LNCaP clone FGC (cell line): ENCODE data around the gene HSF4.

Experiments
- DNase-seq: peaks from one replicate; pipeline ENCODE4 v3.0.0-alpha.2; 2011; ENCODE audit warnings: low read depth
- H3K4me3 ChIP-seq: 2 replicates; pipeline ENCODE4 v1.5.1; 2011; ENCODE audit warnings: mild to moderate bottlenecking, low read depth, low read length, control low read depth
- TF ChIP-seq, protein P1 (sequence below): IDR thresholded peaks from 2 replicates; pipeline ENCODE4 v1.5.1; 2012; ENCODE audit warnings: mild to moderate bottlenecking; ENCODE audit not compliant: control insufficient read depth, insufficient read depth; ENCODE audit errors: extremely low read depth

Gene HSF4

DNA sequence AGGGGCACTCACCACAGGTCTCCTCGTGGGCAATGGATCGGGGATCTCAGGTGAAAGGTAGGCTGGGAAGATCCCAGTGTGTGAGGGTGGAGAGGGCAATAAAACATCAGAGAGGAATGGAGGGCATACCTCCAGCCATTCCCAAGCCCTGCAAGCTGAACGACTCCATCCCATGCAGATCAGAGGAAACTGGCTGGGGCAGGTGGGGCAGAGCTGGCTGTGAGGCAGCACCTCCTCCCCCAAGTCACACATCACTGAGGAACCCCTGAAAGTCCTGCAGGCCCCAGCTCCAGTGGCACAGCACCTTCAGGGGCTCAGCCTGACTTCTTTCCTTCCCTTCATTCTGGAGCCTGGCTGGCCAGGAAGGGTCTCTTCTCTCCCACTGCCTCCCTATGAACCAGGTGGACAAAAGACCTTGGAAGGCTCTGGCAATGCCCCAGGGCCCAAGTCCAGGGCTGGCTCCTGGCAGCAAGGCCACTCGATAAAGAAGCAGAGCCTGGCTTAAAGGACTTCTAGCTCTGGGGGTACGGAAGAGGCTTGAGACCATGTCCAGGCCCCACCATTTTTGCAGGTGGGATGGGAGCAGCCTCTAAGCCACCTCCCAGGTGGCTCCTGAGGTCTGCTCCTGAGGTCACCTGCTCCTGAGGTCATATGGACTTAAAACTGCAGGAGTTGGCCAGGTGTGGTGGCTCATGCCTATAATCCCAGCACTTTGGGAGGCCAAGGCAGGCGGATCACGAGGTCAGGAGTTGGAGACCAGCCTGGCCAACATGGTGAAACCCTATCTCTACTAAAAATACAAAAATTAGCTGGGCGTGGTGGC lies 48.9 kb downstream of the HSF4 start:
- TF ChIP-seq, protein P1, sequence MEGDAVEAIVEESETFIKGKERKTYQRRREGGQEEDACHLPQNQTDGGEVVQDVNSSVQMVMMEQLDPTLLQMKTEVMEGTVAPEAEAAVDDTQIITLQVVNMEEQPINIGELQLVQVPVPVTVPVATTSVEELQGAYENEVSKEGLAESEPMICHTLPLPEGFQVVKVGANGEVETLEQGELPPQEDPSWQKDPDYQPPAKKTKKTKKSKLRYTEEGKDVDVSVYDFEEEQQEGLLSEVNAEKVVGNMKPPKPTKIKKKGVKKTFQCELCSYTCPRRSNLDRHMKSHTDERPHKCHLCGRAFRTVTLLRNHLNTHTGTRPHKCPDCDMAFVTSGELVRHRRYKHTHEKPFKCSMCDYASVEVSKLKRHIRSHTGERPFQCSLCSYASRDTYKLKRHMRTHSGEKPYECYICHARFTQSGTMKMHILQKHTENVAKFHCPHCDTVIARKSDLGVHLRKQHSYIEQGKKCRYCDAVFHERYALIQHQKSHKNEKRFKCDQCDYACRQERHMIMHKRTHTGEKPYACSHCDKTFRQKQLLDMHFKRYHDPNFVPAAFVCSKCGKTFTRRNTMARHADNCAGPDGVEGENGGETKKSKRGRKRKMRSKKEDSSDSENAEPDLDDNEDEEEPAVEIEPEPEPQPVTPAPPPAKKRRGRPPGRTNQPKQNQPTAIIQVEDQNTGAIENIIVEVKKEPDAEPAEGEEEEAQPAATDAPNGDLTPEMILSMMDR: no peak
- H3K4me3 ChIP-seq: no peak overlapping the region
- DNase-seq: no peak

DNA sequence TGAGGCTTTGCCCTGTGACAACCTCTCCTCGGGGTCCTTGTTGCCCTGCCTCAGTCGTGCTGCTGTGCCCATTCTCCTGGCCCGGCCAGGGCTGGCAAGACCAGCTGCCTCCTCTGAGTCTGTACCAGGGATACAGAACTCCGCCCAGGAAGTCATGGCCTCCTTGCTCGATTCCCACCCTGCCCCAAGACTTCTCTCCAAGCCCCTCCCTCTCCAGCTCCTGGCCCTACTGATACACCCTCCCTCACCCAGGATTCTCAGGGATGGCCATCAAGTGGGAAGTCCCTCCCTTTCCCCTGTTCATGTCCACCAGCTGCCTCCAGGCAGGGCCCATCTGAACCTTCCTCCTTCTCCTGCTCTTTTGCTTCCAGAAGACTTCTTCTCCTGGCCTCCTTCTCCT lies 51.2 kb downstream of the HSF4 start:
- no peak for DNase-seq
- TF ChIP-seq, protein P1: no peak
- no peak overlapping the region for H3K4me3 ChIP-seq

DNA sequence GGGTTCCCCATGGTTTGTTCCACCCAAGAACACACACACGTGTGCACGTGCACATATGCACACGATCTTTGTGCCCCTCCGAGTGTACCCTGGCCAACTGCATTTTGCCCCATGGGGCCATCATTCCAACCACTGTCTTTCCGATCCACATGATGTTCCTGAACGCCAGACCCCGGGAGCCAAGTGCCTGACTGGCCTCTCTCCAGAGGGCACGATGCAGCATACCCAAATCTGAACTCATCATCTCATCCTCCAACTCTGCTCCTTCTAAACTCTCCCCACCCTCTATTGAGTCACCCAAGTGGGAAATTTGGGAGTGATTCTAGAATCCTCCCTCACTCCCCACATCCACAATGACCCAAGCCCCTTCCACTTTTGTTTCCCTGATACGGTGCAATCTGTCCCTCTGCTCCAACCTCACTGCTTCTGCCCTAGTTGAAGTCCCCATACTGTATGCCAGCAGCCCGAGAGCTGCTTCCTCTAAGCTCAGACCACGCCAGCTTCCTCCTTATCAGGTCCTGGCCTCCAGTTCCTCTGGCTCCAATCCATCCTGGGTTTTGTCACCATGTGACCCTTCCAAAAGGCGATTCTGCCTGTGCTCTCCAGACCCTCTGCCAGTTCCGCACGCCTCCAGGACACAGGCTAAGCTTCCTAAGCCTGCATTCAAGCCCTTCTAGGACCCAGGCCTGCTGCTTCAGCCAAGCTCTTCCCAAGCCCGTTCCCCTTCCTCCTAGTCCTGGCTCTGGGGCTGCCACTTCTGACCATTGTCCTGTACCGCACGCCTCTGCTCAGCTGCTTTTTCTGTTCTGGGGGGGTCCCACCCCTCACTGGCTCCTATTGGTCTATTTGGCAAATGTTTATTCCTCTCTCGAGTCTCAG lies 52.3 kb downstream of the HSF4 start:
- DNase-seq: no peak
- TF ChIP-seq, protein P1: no peak
- no peak overlapping the region for H3K4me3 ChIP-seq
